ENCODE results near the gene SLC36A4. TPM values are rescaled to one million over a fixed set of nuclear protein-coding genes. Genes with fewer than 3 reads are reported as not detected.
"Not testable (repeated sequence)": the region's sequence is repeated elsewhere in the genome, so short reads cannot be mapped to it uniquely, and the experiment has no call there.

SLC36A4 gene
- total RNA-seq, 3 donors from 2014 or later = 8.3 to 20.1 (median 14.2) TPM

- no peak for ATAC-seq
- no peaks in the 10 kb centered on the region for H3K9me3 ChIP-seq
- intact Hi-C loops (cut with DNase I, micrococcal nuclease) = no loop called here
- no peaks in the 10 kb centered on the region for H3K36me3 ChIP-seq (ENCODE audit: low read depth)
- no peaks in the 10 kb centered on the region for H3K4me1 ChIP-seq (ENCODE audit: low read depth)
- TF ChIP-seq CTCF (IDR thresholded peaks at IDR 0.05) = no peak
- DNase-seq = no peak
- no peak overlapping the region for H3K4me3 ChIP-seq
Observed at GRCh38 chr11:93193731-93194130, 4.1 kb downstream of the SLC36A4 start.

GRCh38 chr11:93192163-93192562 is 5.6 kb downstream of the SLC36A4 start:
- intact Hi-C loops (cut with DNase I, micrococcal nuclease) = no loop called here
- H3K36me3 ChIP-seq (ENCODE audit: low read depth) = no peaks in the 10 kb centered on the region
- DNase-seq = no peak
- no peaks in the 10 kb centered on the region for H3K4me1 ChIP-seq (ENCODE audit: low read depth)
- TF ChIP-seq CTCF (IDR thresholded peaks at IDR 0.05) = no peak
- peaks cover 11% of the 10 kb centered on the region for H3K9me3 ChIP-seq
- no peak overlapping the region for H3K4me3 ChIP-seq
- ATAC-seq = no peak

- TF ChIP-seq CTCF (IDR thresholded peaks at IDR 0.05) = no peak
- no peaks in the 10 kb centered on the region for H3K36me3 ChIP-seq (ENCODE audit: low read depth)
- DNase-seq (no peak), ATAC-seq (no peak)
- no peak overlapping the region for H3K4me3 ChIP-seq
- intact Hi-C loops (cut with DNase I, micrococcal nuclease) = no loop called here
- peaks cover 13% of the 10 kb centered on the region for H3K9me3 ChIP-seq
- no peaks in the 10 kb centered on the region for H3K4me1 ChIP-seq (ENCODE audit: low read depth)
Observed at GRCh38 chr11:93189462-93189861, 8.3 kb downstream of the SLC36A4 start.

- intact Hi-C loops (cut with DNase I, micrococcal nuclease) = no loop called here
- no peak for TF ChIP-seq CTCF (IDR thresholded peaks at IDR 0.05)
- no peaks in the 10 kb centered on the region for H3K36me3 ChIP-seq (ENCODE audit: low read depth)
- no peak overlapping the region for H3K4me3 ChIP-seq
- no peak for DNase-seq
- H3K9me3 ChIP-seq = peaks cover 13% of the 10 kb centered on the region
- no peaks in the 10 kb centered on the region for H3K4me1 ChIP-seq (ENCODE audit: low read depth)
- no peak for ATAC-seq
Observed at GRCh38 chr11:93188726-93189125, 9.1 kb downstream of the SLC36A4 start.

GRCh38 chr11:93187290-93187689 is 10.5 kb downstream of the SLC36A4 start:
- H3K4me1 ChIP-seq (ENCODE audit: low read depth) = no peaks in the 10 kb centered on the region
- no peak for TF ChIP-seq CTCF (IDR thresholded peaks at IDR 0.05)
- ATAC-seq (no peak), DNase-seq (no peak)
- no peak overlapping the region for H3K4me3 ChIP-seq
- peaks cover 13% of the 10 kb centered on the region for H3K9me3 ChIP-seq
- intact Hi-C loops (cut with DNase I, micrococcal nuclease) = no loop called here
- H3K36me3 ChIP-seq (ENCODE audit: low read depth) = no peaks in the 10 kb centered on the region

- H3K9me3 ChIP-seq; H3K4me3 ChIP-seq; intact Hi-C loops (cut with DNase I, micrococcal nuclease); H3K36me3 ChIP-seq (ENCODE audit: low read depth); ATAC-seq; H3K4me1 ChIP-seq (ENCODE audit: low read depth): not testable (repeated sequence)
- DNase-seq = peak in 1 of 3 donors; percentile 34
Observed at GRCh38 chr11:93177891-93178290, 19.9 kb downstream of the SLC36A4 start.

Data from mucosa of descending colon (tissue), 3 donors.